ENCODE measurements around the gene MUC13.

DNA sequence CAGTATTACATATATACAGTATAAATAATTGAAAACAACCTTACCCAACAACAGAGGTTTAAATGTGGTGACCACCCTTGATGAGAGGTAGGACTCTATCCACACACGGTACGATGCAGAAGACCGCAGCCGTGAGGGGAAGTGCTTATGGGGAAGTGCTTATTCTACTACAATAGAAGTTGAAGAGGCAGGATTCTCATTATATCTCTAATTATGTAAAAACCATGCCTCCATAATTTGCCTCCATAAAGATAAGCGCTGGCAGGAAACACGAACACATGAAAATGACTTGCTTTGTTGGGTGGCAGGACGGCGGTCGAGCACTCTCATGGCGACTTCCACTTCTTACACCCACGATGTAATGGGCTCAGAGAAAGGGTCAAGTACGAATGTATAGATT, 7.2 kb upstream of the MUC13 start:
- TF ChIP-seq, protein P1, sequence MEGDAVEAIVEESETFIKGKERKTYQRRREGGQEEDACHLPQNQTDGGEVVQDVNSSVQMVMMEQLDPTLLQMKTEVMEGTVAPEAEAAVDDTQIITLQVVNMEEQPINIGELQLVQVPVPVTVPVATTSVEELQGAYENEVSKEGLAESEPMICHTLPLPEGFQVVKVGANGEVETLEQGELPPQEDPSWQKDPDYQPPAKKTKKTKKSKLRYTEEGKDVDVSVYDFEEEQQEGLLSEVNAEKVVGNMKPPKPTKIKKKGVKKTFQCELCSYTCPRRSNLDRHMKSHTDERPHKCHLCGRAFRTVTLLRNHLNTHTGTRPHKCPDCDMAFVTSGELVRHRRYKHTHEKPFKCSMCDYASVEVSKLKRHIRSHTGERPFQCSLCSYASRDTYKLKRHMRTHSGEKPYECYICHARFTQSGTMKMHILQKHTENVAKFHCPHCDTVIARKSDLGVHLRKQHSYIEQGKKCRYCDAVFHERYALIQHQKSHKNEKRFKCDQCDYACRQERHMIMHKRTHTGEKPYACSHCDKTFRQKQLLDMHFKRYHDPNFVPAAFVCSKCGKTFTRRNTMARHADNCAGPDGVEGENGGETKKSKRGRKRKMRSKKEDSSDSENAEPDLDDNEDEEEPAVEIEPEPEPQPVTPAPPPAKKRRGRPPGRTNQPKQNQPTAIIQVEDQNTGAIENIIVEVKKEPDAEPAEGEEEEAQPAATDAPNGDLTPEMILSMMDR (conservative IDR thresholded peaks at IDR 0.05; ENCODE audit: low read depth, low read length) = no peak
- no peak for TF ChIP-seq EZH2 (IDR thresholded peaks at IDR 0.05; ENCODE audit: borderline replicate concordance, low read depth, low read length, poor library complexity, severe bottlenecking)
